Measurements from ENCODE around the gene CFDP1. TPM values are rescaled to one million over a fixed set of nuclear protein-coding genes. Genes with fewer than 3 reads are reported as not detected.

The CFDP1 gene
- total RNA-seq, 1 experiment from 2014 or later = 52.6 TPM

GRCh38 chr16:75312875-75313274 lies 120.4 kb downstream of the CFDP1 start:
- H3K27me3 ChIP-seq (ENCODE audit: insufficient read depth, low read depth) = no peaks in the 10 kb centered on the region
- no peak for TF ChIP-seq CTCF (conservative IDR thresholded peaks at IDR 0.05)
- no peak for TF ChIP-seq EZH2 (IDR thresholded peaks at IDR 0.05; ENCODE audit: low read depth)
- H3K9me2 ChIP-seq (ENCODE audit: insufficient read depth) = no peaks in the 10 kb centered on the region
- intact Hi-C loops (cut with micrococcal nuclease; ENCODE audit: unreplicated experiment) = no loop called here
- H2AFZ ChIP-seq = no peak overlapping the region
- ChIA-PET CTCF (interaction anchor here (0.6 kb wide), 1 partner anchor 41 kb away, joined by 15 read pairs; no protein-coding TSS in a partner anchor), POLR2A (ENCODE audit: unreplicated experiment) (no interaction called here)
- H3K4me2 ChIP-seq = no peak overlapping the region
- H4K20me1 ChIP-seq (ENCODE audit: insufficient read depth) = no peaks in the 10 kb centered on the region
- H3K79me2 ChIP-seq (ENCODE audit: low read depth) = no peaks in the 10 kb centered on the region
- no peak overlapping the region for H3K27ac ChIP-seq
- H3F3A ChIP-seq (ENCODE audit: insufficient read depth, low read depth) = 0 out of 2 replicates have a peak, but pooled peaks cover 7% of the 10 kb centered on the region
- H3K4me3 ChIP-seq = no peak overlapping the region
- DNase-seq = no peak
- no peaks in the 10 kb centered on the region for H3K4me1 ChIP-seq (replicated peaks; ENCODE audit: insufficient read depth)
- BruUV-seq (replicated peaks) = no TSS peak
- H3K9me3 ChIP-seq (ENCODE audit: insufficient read depth, low read depth) = no peaks in the 10 kb centered on the region
- H3K36me3 ChIP-seq (ENCODE audit: low read depth) = no peaks in the 10 kb centered on the region

- Histone ChIP-seq H3K4me1 (replicated peaks; ENCODE audit: insufficient read depth) (peaks cover 11% of the 10 kb centered on the region), H3K4me2 (no peak overlapping the region), H4K20me1 (ENCODE audit: insufficient read depth) (no peaks in the 10 kb centered on the region), H3K4me3 (no peak overlapping the region), H3K27me3 (ENCODE audit: insufficient read depth, low read depth) (no peaks in the 10 kb centered on the region), H3K79me2 (ENCODE audit: low read depth) (no peaks in the 10 kb centered on the region), H2AFZ (no peak overlapping the region), H3K9me2 (ENCODE audit: insufficient read depth) (no peaks in the 10 kb centered on the region), H3K36me3 (ENCODE audit: low read depth) (no peaks in the 10 kb centered on the region), H3K9me3 (ENCODE audit: insufficient read depth, low read depth) (no peaks in the 10 kb centered on the region), H3F3A (ENCODE audit: insufficient read depth, low read depth) (peaks cover 11% of the 10 kb centered on the region; the same call in 1 of the 2 replicates), H3K27ac (no peak overlapping the region)
- no peak for DNase-seq
- BruUV-seq (replicated peaks) = no TSS peak
- intact Hi-C loops (cut with micrococcal nuclease; ENCODE audit: unreplicated experiment) = no loop called here
- ChIA-PET POLR2A (ENCODE audit: unreplicated experiment) (interaction anchor here (0.7 kb wide), 1 partner anchor 32 kb away, joined by 36 read pairs; no protein-coding TSS in a partner anchor), CTCF (interaction anchor here (0.5 kb wide), 1 partner anchor 99 kb away, joined by 3 read pairs; no protein-coding TSS in a partner anchor)
- TF ChIP-seq EZH2 (IDR thresholded peaks at IDR 0.05; ENCODE audit: low read depth) = no peak
- no peak for TF ChIP-seq CTCF (conservative IDR thresholded peaks at IDR 0.05)
These were observed 121.8 kb downstream of the CFDP1 start for GRCh38 chr16:75311383-75311938.

GRCh38 chr16:75310541-75310940 lies 122.8 kb downstream of the CFDP1 start:
- POLR2A ChIA-PET (ENCODE audit: unreplicated experiment) = no interaction called here
- H4K20me1 ChIP-seq (ENCODE audit: insufficient read depth) = no peaks in the 10 kb centered on the region
- H3K4me2 ChIP-seq = no peak overlapping the region
- no peak overlapping the region for H3K27ac ChIP-seq
- H3K4me1 ChIP-seq (replicated peaks; ENCODE audit: insufficient read depth) = peaks cover 20% of the 10 kb centered on the region
- CTCF ChIA-PET = no interaction called here
- no peak overlapping the region for H3K4me3 ChIP-seq
- peaks cover 18% of the 10 kb centered on the region for H3F3A ChIP-seq (ENCODE audit: insufficient read depth, low read depth)
- DNase-seq = no peak
- H3K9me2 ChIP-seq (ENCODE audit: insufficient read depth) = no peaks in the 10 kb centered on the region
- no peaks in the 10 kb centered on the region for H3K79me2 ChIP-seq (ENCODE audit: low read depth)
- TF ChIP-seq CTCF (conservative IDR thresholded peaks at IDR 0.05) = no peak
- TF ChIP-seq EZH2 (IDR thresholded peaks at IDR 0.05; ENCODE audit: low read depth) = no peak
- H2AFZ ChIP-seq = no peak overlapping the region
- intact Hi-C loops (cut with micrococcal nuclease; ENCODE audit: unreplicated experiment) = no loop called here
- no peaks in the 10 kb centered on the region for H3K27me3 ChIP-seq (ENCODE audit: insufficient read depth, low read depth)
- H3K9me3 ChIP-seq (ENCODE audit: insufficient read depth, low read depth) = no peaks in the 10 kb centered on the region
- BruUV-seq (replicated peaks) = no TSS peak
- H3K36me3 ChIP-seq (ENCODE audit: low read depth) = no peaks in the 10 kb centered on the region

Data from PC-9 (cell line).